H1 (cell line): ENCODE results near the gene VIT. TPM values are rescaled to one million over a fixed set of nuclear protein-coding genes. Genes with fewer than 3 reads are reported as not detected.
"Not testable (repeated sequence)": the region's sequence is repeated elsewhere in the genome, so short reads cannot be mapped to it uniquely, and the experiment has no call there.

Experiments
- CTCF ChIA-PET: fragments of 300-600 bp; sonication (Branson Sonifier 250); formaldehyde crosslinking; loops from one replicate; lab custom pipeline; 2021; ENCODE audit not compliant: partially characterized antibody; lab: Charles Lee
- POLR2A ChIA-PET: fragments of 300-600 bp; sonication (Branson Sonifier 250); formaldehyde crosslinking; loops from one replicate; lab custom pipeline; 2021; ENCODE audit warnings: inconsistent platforms; ENCODE audit not compliant: partially characterized antibody; lab: Charles Lee
- DNase-seq, 2 experiments: peaks; one replicate each; pipeline versions ENCODE4 v3.0.0 to v3.0.0-alpha.2; 2010 to 2022; ENCODE audit warnings: low spot score in 2 of 2, low read depth in 1 of 2, mixed read lengths in 1 of 2
- FAIRE-seq: peaks from 2 replicates; lab custom pipeline; 2011; peaks lifted over from hg19 to GRCh38; lab: Jason Lieb, UNC
- H2AFZ ChIP-seq: 2 replicates; pipeline ENCODE4 v1.8.1; 2012; ENCODE audit warnings: low read length, inconsistent platforms
- H2AK5ac ChIP-seq: 2 replicates; pipeline ENCODE4 v1.6.1; 2013; ENCODE audit warnings: low read depth, low read length
- H2BK120ac ChIP-seq: replicated peaks from 2 replicates; pipeline ENCODE3; 2013; ENCODE audit warnings: low read depth, low read length, inconsistent platforms
- H2BK12ac ChIP-seq: 2 replicates; pipeline ENCODE4 v1.6.1; 2013; ENCODE audit warnings: low read depth, low read length
- H2BK15ac ChIP-seq: 2 replicates; pipeline ENCODE4 v1.6.1; 2013; ENCODE audit warnings: low read length
- H2BK20ac ChIP-seq: 2 replicates; pipeline ENCODE4 v1.6.1; 2013; ENCODE audit warnings: low read length
- H2BK5ac ChIP-seq: 2 replicates; pipeline ENCODE4 v1.6.1; 2013; ENCODE audit warnings: low read depth, low read length
- H3K14ac ChIP-seq: 2 replicates; pipeline ENCODE4 v1.6.1; 2013; ENCODE audit warnings: inconsistent platforms; ENCODE audit not compliant: insufficient read length
- H3K18ac ChIP-seq: 2 replicates; pipeline ENCODE4 v1.6.1; 2013; ENCODE audit warnings: low read length; ENCODE audit errors: extremely low read depth
- H3K23ac ChIP-seq: 2 replicates; pipeline ENCODE4 v1.6.1; 2013; ENCODE audit warnings: inconsistent platforms; ENCODE audit not compliant: insufficient read length
- H3K23me2 ChIP-seq: 2 replicates; pipeline ENCODE4 v1.6.1; 2013; ENCODE audit warnings: low read depth, low read length
- H3K27ac ChIP-seq: 2 replicates; pipeline ENCODE4 v1.6.1; 2011; ENCODE audit warnings: low read depth, low read length, inconsistent platforms
- H3K27me3 ChIP-seq, 4 experiments: replicated peaks in 1 of 4; 1 replicate in 1 of 4; 2 replicates in 3 of 4; pipeline versions ENCODE4 v1.6.1 to v1.8.1; 2011 to 2013; ENCODE audit warnings: low read length in 3 of 4, mild to moderate bottlenecking in 3 of 4, inconsistent platforms in 2 of 4, mixed read lengths in 2 of 4, moderate library complexity in 1 of 4; ENCODE audit not compliant: control insufficient read depth in 3 of 4, insufficient read depth in 3 of 4; ENCODE audit errors: extremely low read depth in 1 of 4
- H3K36me3 ChIP-seq, 4 experiments: 2 replicates each; pipeline versions ENCODE4 v1.6.1 to v1.8.1; 2011 to 2013; ENCODE audit warnings: mild to moderate bottlenecking in 4 of 4, low read length in 3 of 4, moderate library complexity in 2 of 4, control low read depth in 1 of 4, inconsistent platforms in 1 of 4; ENCODE audit not compliant: insufficient read depth in 4 of 4, control insufficient read depth in 2 of 4
- H3K4ac ChIP-seq: replicated peaks from 2 replicates; pipeline ENCODE3; 2013; ENCODE audit warnings: low read length, low read depth, mixed read lengths, inconsistent platforms; ENCODE audit not compliant: insufficient read length
- H3K4me1 ChIP-seq, 4 experiments: replicated peaks in 1 of 4; 1 replicate in 1 of 4; 2 replicates in 3 of 4; pipeline versions ENCODE4 v1.6.1 to v1.8.1; 2011 to 2013; ENCODE audit warnings: low read length in 3 of 4, inconsistent platforms in 2 of 4, mixed read lengths in 1 of 4; ENCODE audit not compliant: insufficient read depth in 4 of 4, control insufficient read depth in 3 of 4
- H3K4me2 ChIP-seq, 2 experiments: 2 replicates each; pipeline versions ENCODE4 v1.6.1 to v1.8.1; 2011 to 2013; ENCODE audit warnings: low read depth in 2 of 2, low read length in 2 of 2, control low read depth in 1 of 2, inconsistent platforms in 1 of 2, mild to moderate bottlenecking in 1 of 2; ENCODE audit not compliant: insufficient read depth in 1 of 2
- H3K4me3 ChIP-seq, 4 experiments: fragments of 200-600, 300-600 bp in 1 of 4; sonication (generic), shearing (Covaris generic), sonication (Bioruptor Twin) in 1 of 4; 2 replicates each; pipeline versions ENCODE4 v1.5.1 to v1.8.1; 2011 to 2016; ENCODE audit warnings: low read length in 4 of 4, low read depth in 3 of 4, control low read depth in 2 of 4, inconsistent platforms in 2 of 4, mild to moderate bottlenecking in 2 of 4, mixed read lengths in 1 of 4, moderate library complexity in 1 of 4; ENCODE audit not compliant: insufficient read depth in 2 of 4; ENCODE audit errors: extremely low read depth in 1 of 4
- H3K56ac ChIP-seq: replicated peaks from 2 replicates; pipeline ENCODE3; 2013; ENCODE audit warnings: low read depth, mild to moderate bottlenecking, mixed read lengths, low read length, inconsistent platforms; ENCODE audit not compliant: insufficient read length
- H3K79me1 ChIP-seq: 2 replicates; pipeline ENCODE4 v1.6.1; 2013; ENCODE audit warnings: low read depth, low read length, control low read depth
- H3K79me2 ChIP-seq, 2 experiments: 2 replicates each; pipeline versions ENCODE4 v1.6.1 to v1.8.1; 2012 to 2013; ENCODE audit warnings: low read length in 2 of 2, mild to moderate bottlenecking in 2 of 2, inconsistent platforms in 1 of 2; ENCODE audit not compliant: insufficient read depth in 2 of 2, control insufficient read depth in 1 of 2
- H3K9ac ChIP-seq, 4 experiments: replicated peaks in 1 of 4; 1 replicate in 1 of 4; 2 replicates in 3 of 4; pipeline versions ENCODE4 v1.6.1 to v1.8.1; 2011 to 2013; ENCODE audit warnings: low read depth in 3 of 4, low read length in 3 of 4, control low read depth in 2 of 4, mild to moderate bottlenecking in 2 of 4, moderate library complexity in 2 of 4, inconsistent platforms in 1 of 4; ENCODE audit errors: extremely low read depth in 1 of 4
- H3K9me3 ChIP-seq, 2 experiments: 2 replicates each; pipeline versions ENCODE4 v1.6.1 to v1.8.1; 2012 to 2013; ENCODE audit warnings: mild to moderate bottlenecking in 2 of 2, moderate library complexity in 2 of 2, control low read depth in 1 of 2, inconsistent platforms in 1 of 2, low read depth in 1 of 2, low read length in 1 of 2, mixed read lengths in 1 of 2; ENCODE audit not compliant: insufficient read depth in 2 of 2
- H4K20me1 ChIP-seq, 2 experiments: replicated peaks in 1 of 2; 2 replicates each; pipeline versions ENCODE3 to v1.8.1; 2011 to 2013; ENCODE audit warnings: inconsistent platforms in 2 of 2, low read length in 2 of 2, mild to moderate bottlenecking in 1 of 2; ENCODE audit not compliant: insufficient read depth in 2 of 2, control insufficient read depth in 1 of 2
- H4K5ac ChIP-seq: 2 replicates; pipeline ENCODE4 v1.6.1; 2013; ENCODE audit warnings: low read length, low read depth, mixed read lengths, inconsistent platforms; ENCODE audit not compliant: insufficient read length
- H4K8ac ChIP-seq: 2 replicates; pipeline ENCODE4 v1.8.0; 2013; ENCODE audit warnings: mild to moderate bottlenecking, moderate library complexity, low read length, inconsistent platforms; ENCODE audit not compliant: insufficient read depth; ENCODE audit errors: extremely low read depth
- H4K91ac ChIP-seq: replicated peaks from 2 replicates; pipeline ENCODE3; 2013; ENCODE audit warnings: low read length, mixed read lengths, inconsistent platforms; ENCODE audit not compliant: insufficient read length
- WGBS, 2 experiments: shearing (Covaris generic) in 1 of 2; methylation state at CpG; one replicate each; pipeline versions ENCODE4 v1.1.6 to v1.1.7; 2013 to 2015; ENCODE audit warnings: low lambda C conversion rate in 2 of 2, mixed read lengths in 2 of 2, inconsistent platforms in 1 of 2, low coverage in 1 of 2, missing lambda C conversion rate in 1 of 2; ENCODE audit not compliant: insufficient replicate concordance in 2 of 2, insufficient coverage in 1 of 2, insufficient read length in 1 of 2; ENCODE audit errors: extremely low coverage in 1 of 2, missing lambda C conversion rate in 1 of 2; 5-methylcytosine and 5-hydroxymethylcytosine counted together
- polyA plus RNA-seq, 7 experiments: library from polyadenylated mRNA; depleted of rRNA in 3 of 7; stranded (reverse) in 5 of 7; unstranded in 2 of 7; fragments of >200 nt in 5 of 7; fragments of 200-250 nt in 2 of 7; gene quantifications; 1 replicate in 5 of 7; 2 replicates in 1 of 7; 4 replicates in 1 of 7; pipeline versions ENCODE4 v1.2.1 to v1.2.3, GENCODE V29; 2011 to 2013; ENCODE audit warnings: missing spikeins in 2 of 7, mixed read lengths in 2 of 7
- total RNA-seq: library from RNA; stranded (reverse); fragmentation: NEBNext Ultra II Directional; extraction: Animal tissue kit (Norgen Biotek cat#: 25700); gene quantifications from 2 replicates; pipeline ENCODE4 v1.2.1, GENCODE V29; 2021

Gene VIT
- total and polyA plus RNA-seq, 2 of the 8 experiments (the other 6 are each of a cell fraction or from before 2014, with no cell fraction given), result 0.03 TPM; not detected in 1

- H3K79me2 ChIP-seq, H2AK5ac ChIP-seq, H2BK5ac ChIP-seq, H3K4me1 ChIP-seq, H4K8ac ChIP-seq, H3K18ac ChIP-seq, H3K23me2 ChIP-seq, H3K79me1 ChIP-seq, DNase-seq, H3K14ac ChIP-seq, H3K27me3 ChIP-seq, H2BK12ac ChIP-seq, H3K4me3 ChIP-seq, H4K5ac ChIP-seq, H2AFZ ChIP-seq, H3K56ac ChIP-seq, FAIRE-seq, H3K36me3 ChIP-seq, H4K91ac ChIP-seq, H2BK120ac ChIP-seq, H3K23ac ChIP-seq, H3K27ac ChIP-seq, POLR2A ChIA-PET, H3K4me2 ChIP-seq, H3K9ac ChIP-seq, H4K20me1 ChIP-seq, H3K4ac ChIP-seq, H3K9me3 ChIP-seq, H2BK15ac ChIP-seq, H2BK20ac ChIP-seq: not testable (repeated sequence)
- WGBS, 2 experiments, result 97% methylated on average over 21 of the region's 30 CpGs; no CpG with 5 or more reads in 1 of the 2 experiments
- CTCF ChIA-PET, result interaction anchor here (2.4 kb wide), 1 partner anchor 82 kb away, joined by 7 read pairs; no protein-coding TSS in a partner anchor
These were observed 8.2 kb upstream of the VIT start for GRCh38 chr2:36688291-36688690.

GRCh38 chr2:36689013-36689412 is 7.5 kb upstream of the VIT start:
- H3K9me3 ChIP-seq, H3K14ac ChIP-seq, H3K4me3 ChIP-seq, H4K20me1 ChIP-seq, H3K36me3 ChIP-seq, H4K91ac ChIP-seq, H2BK20ac ChIP-seq, H4K8ac ChIP-seq, H3K27ac ChIP-seq, H3K56ac ChIP-seq, H3K79me1 ChIP-seq, H3K23ac ChIP-seq, H2BK15ac ChIP-seq, H2BK12ac ChIP-seq, H3K18ac ChIP-seq, H3K4me1 ChIP-seq, H3K4ac ChIP-seq, H3K79me2 ChIP-seq, H2BK120ac ChIP-seq, H4K5ac ChIP-seq, H3K4me2 ChIP-seq, H2AFZ ChIP-seq, POLR2A ChIA-PET, FAIRE-seq, H3K23me2 ChIP-seq, H3K9ac ChIP-seq, H3K27me3 ChIP-seq, H2BK5ac ChIP-seq, H2AK5ac ChIP-seq, DNase-seq: not testable (repeated sequence)
- CTCF ChIA-PET, result interaction anchor here (0.6 to 2.4 kb wide), 2 partner anchors 82 to 508 kb away, joined by 3 to 7 read pairs; no protein-coding TSS in a partner anchor
- 96% methylated on average over 15 of the region's 15 CpGs; no CpG with 5 or more reads in 1 of the 2 experiments for WGBS, 2 experiments
